PC-9 (cell line): Measurements from ENCODE around the gene SLC26A3. TPM values are rescaled to one million over a fixed set of nuclear protein-coding genes. Genes with fewer than 3 reads are reported as not detected.

Experiments
- BruUV-seq: library from RNA; stranded (reverse); fragments of 400-500 nt; replicated peaks from 2 replicates; lab custom pipeline; 2021; lab: Mats Ljungman, UMichigan
- CTCF ChIA-PET: fragments of 300-600 bp; sonication (Branson Sonifier 250); formaldehyde crosslinking; loops from one replicate; lab custom pipeline; 2022; ENCODE audit warnings: antibody characterized with exemption; lab: Charles Lee
- POLR2A ChIA-PET: fragments of 300-600 bp; sonication (Branson Sonifier 250); formaldehyde crosslinking; loops from one replicate; lab custom pipeline; 2022; ENCODE audit warnings: antibody characterized with exemption; ENCODE audit not compliant: unreplicated experiment; lab: Charles Lee
- DNase-seq, 2 experiments: peaks; one replicate each; pipeline versions ENCODE4 v3.0.0 to v3.0.0-alpha.2; 2015 to 2022; ENCODE audit warnings: mixed read lengths in 1 of 2
- H2AFZ ChIP-seq: fragments of 200-600 bp; sonication (generic); 2 replicates; pipeline ENCODE4 v1.8.1; 2017; ENCODE audit warnings: antibody characterized with exemption
- H3F3A ChIP-seq: fragments of 200-600 bp; sonication (generic); 2 replicates; pipeline ENCODE4 v1.8.1; 2017; ENCODE audit warnings: antibody characterized with exemption, mild to moderate bottlenecking, low read depth; ENCODE audit not compliant: insufficient read depth
- H3K27ac ChIP-seq: fragments of 200-600 bp; sonication (generic); 2 replicates; pipeline ENCODE4 v1.6.1; 2016; ENCODE audit warnings: mixed run types
- H3K27me3 ChIP-seq: fragments of 200-600 bp; sonication (generic); 2 replicates; pipeline ENCODE4 v1.6.1; 2016; ENCODE audit warnings: low read depth, mixed run types; ENCODE audit not compliant: insufficient read depth
- H3K36me3 ChIP-seq: fragments of 200-600 bp; sonication (generic); 2 replicates; pipeline ENCODE4 v1.6.1; 2016; ENCODE audit warnings: low read depth, mixed run types
- H3K4me1 ChIP-seq: fragments of 200-600 bp; sonication (generic); replicated peaks from 2 replicates; pipeline ENCODE4 v1.6.1; 2016; ENCODE audit warnings: mixed run types; ENCODE audit not compliant: insufficient read depth
- H3K4me2 ChIP-seq: fragments of 200-600 bp; sonication (generic); 2 replicates; pipeline ENCODE4 v1.6.1; 2017; ENCODE audit warnings: mixed run types
- H3K4me3 ChIP-seq: fragments of 200-600 bp; sonication (generic); 2 replicates; pipeline ENCODE4 v1.6.1; 2016; ENCODE audit warnings: mixed run types
- H3K79me2 ChIP-seq: fragments of 200-600 bp; sonication (generic); 2 replicates; pipeline ENCODE4 v1.6.1; 2017; ENCODE audit warnings: low read depth, mixed run types
- H3K9me2 ChIP-seq: fragments of 200-600 bp; sonication (generic); 2 replicates; pipeline ENCODE4 v1.8.1; 2017; ENCODE audit warnings: mild to moderate bottlenecking; ENCODE audit not compliant: insufficient read depth
- H3K9me3 ChIP-seq: fragments of 200-600 bp; sonication (generic); 2 replicates; pipeline ENCODE4 v1.8.1; 2016; ENCODE audit warnings: low read depth; ENCODE audit not compliant: insufficient read depth
- H4K20me1 ChIP-seq: fragments of 200-600 bp; sonication (generic); 2 replicates; pipeline ENCODE4 v1.8.1; 2017; ENCODE audit not compliant: insufficient read depth
- EZH2 ChIP-seq: fragments of 200-600 bp; sonication (generic); IDR thresholded peaks from 2 replicates; pipeline ENCODE4 v1.8.0; 2017; ENCODE audit warnings: antibody characterized with exemption, low read depth
- intact Hi-C: fragments of 100-400 bp; cut with micrococcal nuclease; formaldehyde crosslinking; loops from one replicate; pipeline ENCODE4 v1.10.0; 2022; ENCODE audit not compliant: unreplicated experiment
- total RNA-seq: library from RNA; stranded (reverse); gene quantifications from 2 replicates; pipeline ENCODE4 v1.2.3, GENCODE V29; 2021
- TF ChIP-seq, protein P1 (sequence below): fragments of 200-600 bp; sonication (generic); conservative IDR thresholded peaks from 2 replicates; pipeline ENCODE4 v1.6.1; 2017; ENCODE audit warnings: mixed run types, antibody characterized with exemption, mild to moderate bottlenecking, moderate library complexity

Gene SLC26A3
- total RNA-seq, 1 experiment from 2014 or later, result not detected

GRCh38 chr7:107788662-107789061 lies 14.4 kb downstream of the SLC26A3 start:
- 0 out of 2 replicates have a peak, but pooled peaks cover 4% of the 10 kb centered on the region for H3K9me2 ChIP-seq

GRCh38 chr7:107788216-107788615 lies 14.8 kb downstream of the SLC26A3 start:
- BruUV-seq, result no TSS peak
- Histone ChIP-seq H3F3A (no peaks in the 10 kb centered on the region), H3K4me3 (no peak overlapping the region), H3K79me2 (no peaks in the 10 kb centered on the region), H3K27me3 (no peaks in the 10 kb centered on the region), H3K4me2 (no peak overlapping the region), H3K4me1 (no peaks in the 10 kb centered on the region), H3K9me3 (no peaks in the 10 kb centered on the region), H3K36me3 (no peaks in the 10 kb centered on the region), H3K9me2 (0 out of 2 replicates have a peak, but pooled peaks cover 4% of the 10 kb centered on the region), H2AFZ (no peak overlapping the region), H4K20me1 (no peaks in the 10 kb centered on the region), H3K27ac (no peak overlapping the region)
- CTCF ChIA-PET, result no interaction called here
- no peak for TF ChIP-seq EZH2
- intact Hi-C loops, result no loop called here
- POLR2A ChIA-PET, result no interaction called here
- DNase-seq, result no peak

More at GRCh38 chr7:107788662-107789061, 14.4 kb downstream of the SLC26A3 start:
- ChIA-PET CTCF (no interaction called here), POLR2A (no interaction called here)
- H3K4me3 ChIP-seq, result no peak overlapping the region
- H3K27me3 ChIP-seq, result no peaks in the 10 kb centered on the region
- H3F3A ChIP-seq, result no peaks in the 10 kb centered on the region
- TF ChIP-seq, protein P1, sequence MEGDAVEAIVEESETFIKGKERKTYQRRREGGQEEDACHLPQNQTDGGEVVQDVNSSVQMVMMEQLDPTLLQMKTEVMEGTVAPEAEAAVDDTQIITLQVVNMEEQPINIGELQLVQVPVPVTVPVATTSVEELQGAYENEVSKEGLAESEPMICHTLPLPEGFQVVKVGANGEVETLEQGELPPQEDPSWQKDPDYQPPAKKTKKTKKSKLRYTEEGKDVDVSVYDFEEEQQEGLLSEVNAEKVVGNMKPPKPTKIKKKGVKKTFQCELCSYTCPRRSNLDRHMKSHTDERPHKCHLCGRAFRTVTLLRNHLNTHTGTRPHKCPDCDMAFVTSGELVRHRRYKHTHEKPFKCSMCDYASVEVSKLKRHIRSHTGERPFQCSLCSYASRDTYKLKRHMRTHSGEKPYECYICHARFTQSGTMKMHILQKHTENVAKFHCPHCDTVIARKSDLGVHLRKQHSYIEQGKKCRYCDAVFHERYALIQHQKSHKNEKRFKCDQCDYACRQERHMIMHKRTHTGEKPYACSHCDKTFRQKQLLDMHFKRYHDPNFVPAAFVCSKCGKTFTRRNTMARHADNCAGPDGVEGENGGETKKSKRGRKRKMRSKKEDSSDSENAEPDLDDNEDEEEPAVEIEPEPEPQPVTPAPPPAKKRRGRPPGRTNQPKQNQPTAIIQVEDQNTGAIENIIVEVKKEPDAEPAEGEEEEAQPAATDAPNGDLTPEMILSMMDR, result no peak
- TF ChIP-seq EZH2, result no peak
- H3K27ac ChIP-seq, result no peak overlapping the region
- H3K36me3 ChIP-seq, result no peaks in the 10 kb centered on the region
- no TSS peak for BruUV-seq
- no peak overlapping the region for H2AFZ ChIP-seq
- H3K4me2 ChIP-seq, result no peak overlapping the region
- no peaks in the 10 kb centered on the region for H3K4me1 ChIP-seq
- H3K79me2 ChIP-seq, result no peaks in the 10 kb centered on the region
- no peaks in the 10 kb centered on the region for H4K20me1 ChIP-seq
- no peak for DNase-seq
- intact Hi-C loops, result no loop called here
- H3K9me3 ChIP-seq, result no peaks in the 10 kb centered on the region

- DNase-seq, result no peak
- no TSS peak for BruUV-seq
- no peak overlapping the region for H2AFZ ChIP-seq
- H3K4me3 ChIP-seq, result no peak overlapping the region
- intact Hi-C loops, result no loop called here
- H3F3A ChIP-seq, result no peaks in the 10 kb centered on the region
- H3K36me3 ChIP-seq, result no peaks in the 10 kb centered on the region
- CTCF ChIA-PET, result no interaction called here
- no peaks in the 10 kb centered on the region for H3K27me3 ChIP-seq
- H3K4me1 ChIP-seq, result no peaks in the 10 kb centered on the region
- no peak overlapping the region for H3K4me2 ChIP-seq
- H3K9me3 ChIP-seq, result no peaks in the 10 kb centered on the region
- no peak overlapping the region for H3K27ac ChIP-seq
- no peak for TF ChIP-seq EZH2
- TF ChIP-seq, protein P1, result no peak
- 0 out of 2 replicates have a peak, but pooled peaks cover 4% of the 10 kb centered on the region for H3K9me2 ChIP-seq
- POLR2A ChIA-PET, result no interaction called here
- no peaks in the 10 kb centered on the region for H4K20me1 ChIP-seq
- H3K79me2 ChIP-seq, result no peaks in the 10 kb centered on the region
These were observed 17.1 kb downstream of the SLC26A3 start for GRCh38 chr7:107785926-107786325.

DNA sequence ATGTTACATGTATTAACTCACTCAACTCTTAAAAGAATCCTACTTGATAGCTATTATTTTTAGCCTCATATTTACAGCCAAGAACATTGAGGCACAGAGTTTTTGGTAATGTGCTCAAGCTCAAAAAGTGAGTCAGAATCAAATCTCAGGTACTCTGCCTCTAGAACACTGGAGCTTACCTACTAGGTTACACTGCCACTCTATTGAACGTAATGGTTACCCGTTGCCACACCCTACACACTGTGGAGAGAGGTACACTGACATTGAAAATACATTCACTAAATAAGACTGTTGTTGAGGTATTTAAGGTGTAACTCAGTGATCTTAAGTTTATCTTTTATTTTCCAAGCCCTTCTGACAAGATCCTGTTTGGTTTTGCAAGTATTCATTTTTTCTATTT lies 17.9 kb downstream of the SLC26A3 start:
- H3K79me2 ChIP-seq, result no peaks in the 10 kb centered on the region
- no TSS peak for BruUV-seq
- no peaks in the 10 kb centered on the region for H3K4me1 ChIP-seq
- no peak overlapping the region for H3K27ac ChIP-seq
- H3K36me3 ChIP-seq, result no peaks in the 10 kb centered on the region
- no peak for DNase-seq
- TF ChIP-seq, protein P1, result no peak
- no peak for TF ChIP-seq EZH2
- POLR2A ChIA-PET, result no interaction called here
- H3K9me2 ChIP-seq, result 0 out of 2 replicates have a peak, but pooled peaks cover 4% of the 10 kb centered on the region
- intact Hi-C loops, result no loop called here
- no peaks in the 10 kb centered on the region for H3K9me3 ChIP-seq
- no peaks in the 10 kb centered on the region for H4K20me1 ChIP-seq
- H3K27me3 ChIP-seq, result no peaks in the 10 kb centered on the region
- no peak overlapping the region for H2AFZ ChIP-seq
- no peaks in the 10 kb centered on the region for H3F3A ChIP-seq
- H3K4me3 ChIP-seq, result no peak overlapping the region
- CTCF ChIA-PET, result no interaction called here
- no peak overlapping the region for H3K4me2 ChIP-seq
